Heart left ventricle (tissue), 16 donors: Measurements from ENCODE around the gene PLRG1. TPM values are rescaled to one million over a fixed set of nuclear protein-coding genes. Genes with fewer than 3 reads are reported as not detected.

Experiments used
- ATAC-seq, 4 donors: fragments of 200-7000 bp; cut with Tn5 transposase; one replicate each; pipeline ENCODE4 v1.9.1; 2020 to 2022; ENCODE audit warnings: moderate library complexity in 4 of 4, mild to moderate bottlenecking in 3 of 4, moderate number of reproducible peaks in 1 of 4
- DNase-seq, 5 donors: peaks; one replicate each; pipeline ENCODE4 v3.0.0-alpha.2; 2020
- H3K27ac ChIP-seq, 12 donors: fragments of 200-600 bp; sonication (generic) in 4 of 12; one replicate each; pipeline versions ENCODE4 v1.5.0 to v1.8.0; 2016 to 2022; ENCODE audit warnings: mild to moderate bottlenecking in 2 of 12
- H3K27me3 ChIP-seq, 9 donors: fragments of 200-600 bp; sonication (generic) in 2 of 9; one replicate each; pipeline versions ENCODE4 v1.5.1 to v1.8.0; 2016 to 2022; ENCODE audit warnings: mild to moderate bottlenecking in 3 of 9
- H3K36me3 ChIP-seq, 9 donors: fragments of 200-600 bp; sonication (generic) in 2 of 9; one replicate each; pipeline versions ENCODE4 v1.5.0 to v1.8.0; 2018 to 2022; ENCODE audit warnings: mild to moderate bottlenecking in 2 of 9
- H3K4me1 ChIP-seq, 12 donors: fragments of 200-600 bp; sonication (generic) in 4 of 12; one replicate each; pipeline versions ENCODE4 v1.5.0 to v1.8.0; 2016 to 2022; ENCODE audit warnings: mild to moderate bottlenecking in 3 of 12
- H3K4me3 ChIP-seq, 12 donors: fragments of 200-600 bp; sonication (generic) in 4 of 12; one replicate each; pipeline versions ENCODE4 v1.5.0 to v1.8.0; 2017 to 2022; ENCODE audit warnings: mild to moderate bottlenecking in 9 of 12, moderate library complexity in 4 of 12
- H3K9me3 ChIP-seq, 12 donors: fragments of 200-600 bp; sonication (generic) in 4 of 12; one replicate each; pipeline versions ENCODE4 v1.5.0 to v1.8.0; 2016 to 2022; ENCODE audit warnings: mild to moderate bottlenecking in 1 of 12
- CTCF ChIP-seq, 12 donors: fragments of 200-600 bp; sonication (generic) in 4 of 12; IDR thresholded peaks; one replicate each; pipeline versions ENCODE4 v1.5.0 to v1.8.0; 2018 to 2022; ENCODE audit warnings: antibody characterized with exemption in 12 of 12, mild to moderate bottlenecking in 5 of 12
- POLR2A ChIP-seq, 2 donors: fragments of 450-650 bp; IDR thresholded peaks; one replicate each; pipeline ENCODE4 v1.6.1; 2017; ENCODE audit warnings: antibody characterized with exemption in 2 of 2, mild to moderate bottlenecking in 2 of 2, moderate library complexity in 2 of 2
- WGBS, 4 donors: extraction: QIAGEN DNeasy Blood & Tissue Kit in 2 of 4; methylation state at CpG; one replicate each; pipeline versions ENCODE4 v1.1.5 to v1.1.7; 2013 to 2018; 5-methylcytosine and 5-hydroxymethylcytosine counted together
- intact Hi-C, 10 donors: fragments of 100-400 bp; cut with DNase I; formaldehyde crosslinking; loops; one replicate each; pipeline versions ENCODE4 v1.11.1 to v1.14.2; 2022
- polyA plus RNA-seq, 2 donors: library from polyadenylated mRNA; stranded (reverse); fragments of 200-250 nt; gene quantifications; one replicate each; pipeline ENCODE4 v1.2.3, GENCODE V29; 2013
- total RNA-seq, 9 donors: library from RNA; depleted of rRNA in 2 of 9; stranded (reverse); fragments of >200 nt in 2 of 9; fragmentation: NEBNext Ultra II Directional in 3 of 9; extraction: Animal tissue kit (Norgen Biotek cat#: 25700) in 3 of 9; gene quantifications; one replicate each; pipeline versions ENCODE4 v1.1.0 to v1.2.4, GENCODE V29; 2016 to 2023
- donor health status: ischemic (EF 13 %, LVEDD 7.1; RV severe dilation, severe dysfunction).
- donor health status: healthy with polysubstance abuse.
- donor health status: DM: no; HTN: yes; CAD: no.
- donor health status: DM: no; HTN: no; CAD: no.
- donor health status: ischemic (EF 25% LVEDD 6.9; RV normal size, moderate dysfunction).
- donor health status: ischemic (EF 25% LVEDD 5.7; RV mildly dilated, moderate dysfunction).
- donor health status: healthy.
- donor health status: DM: yes; HTN: yes; CAD: no.
- donor health status: ischemic (EF 35%, LVEDD 5.7; RV mildly dilated, moderate dysfunction).
- donor health status: nonischemic (EF 11% LVEDD 7.7; RV severe dilation, severe dysfunction).
- donor health status: DM: yes; HTN: yes; CAD: no.
- donor health status: PGD.
- donor health status: ischemic (EF 29% LVEDD 5.4; RV normal size, mild dysfunction).
- donor health status: nonischemic (EF 23%, LVEDD 6.1; RV moderate dilation, normal function).

The PLRG1 gene
- total and polyA plus RNA-seq, 11 donors = 25.4 to 52.3 (median 40.5) TPM

- TF ChIP-seq CTCF (IDR thresholded peaks at IDR 0.05) (no peak), POLR2A (IDR thresholded peaks at IDR 0.05) (no peak)
- Histone ChIP-seq H3K9me3 (no peaks in the 10 kb centered on the region), H3K36me3 (no peaks in the 10 kb centered on the region), H3K27ac (no peak overlapping the region), H3K27me3 (peaks cover 0 to 23% (median 3%) of the 10 kb centered on the region in 9 donors), H3K4me1 (no peaks in the 10 kb centered on the region), H3K4me3 (no peak overlapping the region)
- DNase-seq (no peak), ATAC-seq (no peak)
- intact Hi-C loops = loop anchor here in 9 of 10 donors (5.0 to 10.0 kb wide), 7 partner anchors 105 to 722 kb away; partner anchors contain the start of gene SFRP2 (in 2 of the 9)
- 87 to 95% (median 90%) methylated on average over 3 of the region's 3 CpGs for WGBS, 4 donors
Observed at GRCh38 chr4:154507156-154507555, 43.0 kb downstream of the PLRG1 start.

- Histone ChIP-seq H3K27ac (no peak overlapping the region), H3K9me3 (no peaks in the 10 kb centered on the region), H3K36me3 (no peaks in the 10 kb centered on the region), H3K4me3 (no peak overlapping the region), H3K27me3 (peaks cover 0 to 20% (median 3%) of the 10 kb centered on the region in 9 donors), H3K4me1 (no peaks in the 10 kb centered on the region)
- intact Hi-C loops = loop anchor here in 9 of 10 donors (5.0 to 10.0 kb wide), 7 partner anchors 104 to 721 kb away; partner anchors contain the start of gene SFRP2 (in 2 of the 9)
- DNase-seq (no peak), ATAC-seq (no peak)
- no peak for TF ChIP-seq POLR2A (IDR thresholded peaks at IDR 0.05)
- TF ChIP-seq CTCF (IDR thresholded peaks at IDR 0.05) = peak in 11 of 12 donors; percentile 14 to 55 (median 39)
- WGBS, 4 donors = 0 to 20% (median 12%) methylated on average over 1 to 2 of the region's 2 CpGs
Observed at GRCh38 chr4:154506253-154506652, 43.9 kb downstream of the PLRG1 start.

GRCh38 chr4:154503598-154503997 is 46.6 kb downstream of the PLRG1 start:
- H3K4me1 ChIP-seq = no peaks in the 10 kb centered on the region
- H3K36me3 ChIP-seq = no peaks in the 10 kb centered on the region
- intact Hi-C loops = loop anchor here in 6 of 10 donors (5.0 to 10.0 kb wide), 7 partner anchors 101 to 719 kb away; partner anchors contain the start of gene SFRP2 (in 2 of the 6)
- ATAC-seq (no peak), DNase-seq (no peak)
- H3K9me3 ChIP-seq = no peaks in the 10 kb centered on the region
- TF ChIP-seq CTCF (IDR thresholded peaks at IDR 0.05) (peak in 9 of 12 donors; percentile 14 to 45 (median 39)), POLR2A (IDR thresholded peaks at IDR 0.05) (no peak)
- H3K27me3 ChIP-seq = peaks cover 0 to 32% (median 3%) of the 10 kb centered on the region in 9 donors
- no peak overlapping the region for H3K4me3 ChIP-seq
- 8 to 16% (median 12%) methylated on average over 1 of the region's 1 CpG for WGBS, 4 donors
- H3K27ac ChIP-seq = no peak overlapping the region

GRCh38 chr4:154502111-154502510 is 48.1 kb downstream of the PLRG1 start:
- peaks cover 0 to 38% (median 3%) of the 10 kb centered on the region in 9 donors for H3K27me3 ChIP-seq
- 80 to 85% (median 83%) methylated on average over 6 of the region's 6 CpGs for WGBS, 4 donors
- H3K36me3 ChIP-seq = no peaks in the 10 kb centered on the region
- no peak overlapping the region for H3K4me3 ChIP-seq
- TF ChIP-seq POLR2A (IDR thresholded peaks at IDR 0.05) (no peak), CTCF (IDR thresholded peaks at IDR 0.05) (no peak)
- intact Hi-C loops = loop anchor here in 6 of 10 donors (5.0 to 10.0 kb wide), 7 partner anchors 100 to 717 kb away; partner anchors contain the start of gene SFRP2 (in 2 of the 6)
- ATAC-seq = no peak
- no peaks in the 10 kb centered on the region for H3K9me3 ChIP-seq
- no peaks in the 10 kb centered on the region for H3K4me1 ChIP-seq
- H3K27ac ChIP-seq = no peak overlapping the region
- no peak for DNase-seq
